HL-60 (cell line): ENCODE measurements around the gene DIAPH2.

Experiments used
- DNase-seq, 2 experiments: peaks; one replicate each; pipeline ENCODE4 v3.0.0-alpha.2; 2010 to 2020; ENCODE audit warnings: low read depth in 1 of 2, low spot score in 1 of 2
- H3K27ac ChIP-seq: fragments of 250-450 bp; sonication (Bioruptor Pico); replicated peaks from 2 replicates; pipeline ENCODE4 v1.5.1; 2020; ENCODE audit warnings: mild to moderate bottlenecking, moderate library complexity
- H3K27me3 ChIP-seq: fragments of 250-450 bp; sonication (Bioruptor Pico); 2 replicates; pipeline ENCODE4 v1.5.1; 2021; ENCODE audit warnings: mild to moderate bottlenecking, moderate library complexity; ENCODE audit not compliant: insufficient read depth, poor library complexity, severe bottlenecking
- H3K4me3 ChIP-seq: replicated peaks from 2 replicates; pipeline ENCODE4 v1.5.1; 2011; ENCODE audit warnings: mild to moderate bottlenecking, control low read depth, low read length; ENCODE audit not compliant: insufficient read depth
- CTCF ChIP-seq: IDR thresholded peaks from one replicate; pipeline ENCODE4 v1.5.1; 2011; ENCODE audit warnings: low read length, control low read depth, inconsistent platforms; ENCODE audit not compliant: insufficient read depth
- GABPA ChIP-seq: IDR thresholded peaks from 2 replicates; pipeline ENCODE4 v1.6.1; 2012; ENCODE audit warnings: low read depth
- POLR2AphosphoS5 ChIP-seq: IDR thresholded peaks from 2 replicates; pipeline ENCODE4 v1.6.1; 2012; ENCODE audit warnings: low read depth
- REST ChIP-seq: IDR thresholded peaks from 2 replicates; pipeline ENCODE4 v1.6.1; 2012; ENCODE audit warnings: low read depth; ENCODE audit not compliant: insufficient replicate concordance
- SPI1 ChIP-seq: IDR thresholded peaks from 2 replicates; pipeline ENCODE4 v1.6.1; 2012; ENCODE audit warnings: low read depth, mild to moderate bottlenecking, borderline replicate concordance

The DIAPH2 gene

GRCh38 chrX:97637289-97637688 is 952.6 kb downstream of the DIAPH2 start:
- H3K27ac ChIP-seq = no peak overlapping the region
- no peak for DNase-seq
- no peak for TF ChIP-seq GABPA
- no peak for TF ChIP-seq SPI1
- no peak for TF ChIP-seq CTCF
- TF ChIP-seq REST = no peak
- no peak for TF ChIP-seq POLR2AphosphoS5
- H3K27me3 ChIP-seq = peaks cover 2% of the 10 kb centered on the region
- no peak overlapping the region for H3K4me3 ChIP-seq

- Histone ChIP-seq H3K27me3 (peaks cover 2% of the 10 kb centered on the region), H3K27ac (no peak overlapping the region), H3K4me3 (no peak overlapping the region)
- TF ChIP-seq SPI1 (no peak), GABPA (no peak), REST (no peak), POLR2AphosphoS5 (no peak), CTCF (no peak)
- no peak for DNase-seq
These were observed 954.0 kb downstream of the DIAPH2 start for GRCh38 chrX:97638621-97639020.

- H3K4me3 ChIP-seq = no peak overlapping the region
- H3K27ac ChIP-seq = no peak overlapping the region
- H3K27me3 ChIP-seq = peaks cover 2% of the 10 kb centered on the region
- no peak for DNase-seq
- TF ChIP-seq SPI1 (no peak), REST (no peak), POLR2AphosphoS5 (no peak)
These were observed 954.9 kb downstream of the DIAPH2 start for GRCh38 chrX:97639526-97639925.
